HEK293 (cell line): Measurements from ENCODE around the gene C1orf52.

Experiments
- FEZF1 ChIP-seq: fragments of 450-650 bp; formaldehyde crosslinking; IDR thresholded peaks from 2 replicates; pipeline ENCODE4 v1.5.1; 2016; ENCODE audit warnings: missing biosample characterization, missing genetic modification characterization
- HOXC10 ChIP-seq: sonication (generic); formaldehyde crosslinking; IDR thresholded peaks from 2 replicates; pipeline ENCODE4 v1.8.1; 2023; ENCODE audit warnings: mild to moderate bottlenecking, missing genetic modification reagents
- KLF1 ChIP-seq: fragments of 450-650 bp; formaldehyde crosslinking; IDR thresholded peaks from 2 replicates; pipeline ENCODE4 v1.5.1; 2016; ENCODE audit warnings: missing biosample characterization, missing genetic modification characterization
- KLF10 ChIP-seq: fragments of 450-650 bp; IDR thresholded peaks from 2 replicates; pipeline ENCODE4 v1.5.1; 2018; ENCODE audit warnings: missing biosample characterization, mild to moderate bottlenecking, missing genetic modification characterization
- KLF16 ChIP-seq: fragments of 450-650 bp; formaldehyde crosslinking; IDR thresholded peaks from 2 replicates; pipeline ENCODE4 v1.5.1; 2017; ENCODE audit warnings: missing biosample characterization, missing genetic modification characterization
- KLF8 ChIP-seq: fragments of 450-650 bp; formaldehyde crosslinking; IDR thresholded peaks from 2 replicates; pipeline ENCODE4 v1.5.1; 2016; ENCODE audit warnings: missing biosample characterization, missing genetic modification characterization
- OVOL3 ChIP-seq: fragments of 450-650 bp; formaldehyde crosslinking; IDR thresholded peaks from 2 replicates; pipeline ENCODE4 v1.5.1; 2016; ENCODE audit warnings: missing biosample characterization, missing genetic modification characterization
- PRDM1 ChIP-seq: fragments of 450-650 bp; formaldehyde crosslinking; IDR thresholded peaks from 2 replicates; pipeline ENCODE4; 2016; ENCODE audit warnings: missing biosample characterization, missing genetic modification characterization
- SCRT1 ChIP-seq: fragments of 450-650 bp; formaldehyde crosslinking; IDR thresholded peaks from 2 replicates; pipeline ENCODE4 v1.5.1; 2016; ENCODE audit warnings: missing biosample characterization, missing genetic modification characterization, borderline replicate concordance
- SP3 ChIP-seq: fragments of 450-650 bp; formaldehyde crosslinking; IDR thresholded peaks from 2 replicates; pipeline ENCODE4 v1.5.1; 2016; ENCODE audit warnings: missing biosample characterization, missing genetic modification characterization
- ZBTB20 ChIP-seq: fragments of 450-650 bp; formaldehyde crosslinking; IDR thresholded peaks from 2 replicates; pipeline ENCODE4 v1.5.1; 2016; ENCODE audit warnings: missing biosample characterization, missing genetic modification characterization
- ZFP3 ChIP-seq: fragments of 450-650 bp; formaldehyde crosslinking; IDR thresholded peaks from 2 replicates; pipeline ENCODE4 v1.5.1; 2016; ENCODE audit warnings: low read depth, missing biosample characterization, missing genetic modification characterization
- ZFP69B ChIP-seq: fragments of 450-650 bp; formaldehyde crosslinking; IDR thresholded peaks from 2 replicates; pipeline ENCODE4 v1.5.1; 2016; ENCODE audit warnings: missing biosample characterization, missing genetic modification characterization
- ZNF10 ChIP-seq: fragments of 450-650 bp; formaldehyde crosslinking; IDR thresholded peaks from 2 replicates; pipeline ENCODE4 v1.5.1; 2017; ENCODE audit warnings: missing biosample characterization, missing genetic modification characterization
- ZNF19 ChIP-seq: fragments of 450-650 bp; formaldehyde crosslinking; IDR thresholded peaks from 2 replicates; pipeline ENCODE4; 2016; ENCODE audit warnings: missing biosample characterization, missing genetic modification characterization, low read depth
- ZNF202 ChIP-seq: fragments of 450-650 bp; formaldehyde crosslinking; IDR thresholded peaks from 2 replicates; pipeline ENCODE4 v1.5.1; 2016; ENCODE audit warnings: missing biosample characterization, missing genetic modification characterization, borderline replicate concordance
- ZNF266 ChIP-seq: fragments of 450-650 bp; formaldehyde crosslinking; IDR thresholded peaks from 2 replicates; pipeline ENCODE4 v1.5.1; 2016; ENCODE audit warnings: missing biosample characterization, missing genetic modification characterization, low read depth
- ZNF292 ChIP-seq: fragments of 450-650 bp; formaldehyde crosslinking; IDR thresholded peaks from 2 replicates; pipeline ENCODE4 v1.5.1; 2016; ENCODE audit warnings: low read depth, missing biosample characterization, missing genetic modification characterization, borderline replicate concordance
- ZNF335 ChIP-seq: fragments of 450-650 bp; formaldehyde crosslinking; conservative IDR thresholded peaks from 2 replicates; pipeline ENCODE4 v1.5.1; 2016; ENCODE audit warnings: missing biosample characterization, missing genetic modification characterization
- ZNF354C ChIP-seq: fragments of 450-650 bp; formaldehyde crosslinking; IDR thresholded peaks from 2 replicates; pipeline ENCODE4 v1.5.1; 2016; ENCODE audit warnings: missing biosample characterization, missing genetic modification characterization, low read depth, borderline replicate concordance
- ZNF391 ChIP-seq: fragments of 450-650 bp; formaldehyde crosslinking; IDR thresholded peaks from 2 replicates; pipeline ENCODE4 v1.5.1; 2016; ENCODE audit warnings: low read depth, missing biosample characterization, missing genetic modification characterization, borderline replicate concordance
- ZNF549 ChIP-seq: fragments of 450-650 bp; IDR thresholded peaks from 2 replicates; pipeline ENCODE4 v1.5.1; 2018; ENCODE audit warnings: missing biosample characterization, missing genetic modification characterization, mild to moderate bottlenecking, inconsistent platforms, moderate library complexity
- ZNF560 ChIP-seq: fragments of 450-650 bp; formaldehyde crosslinking; IDR thresholded peaks from 2 replicates; pipeline ENCODE4 v1.5.1; 2017; ENCODE audit warnings: missing biosample characterization, missing genetic modification characterization, borderline replicate concordance
- ZNF610 ChIP-seq: fragments of 450-650 bp; formaldehyde crosslinking; IDR thresholded peaks from 2 replicates; pipeline ENCODE4 v1.5.1; 2016; ENCODE audit warnings: missing biosample characterization, missing genetic modification characterization, borderline replicate concordance
- ZNF621 ChIP-seq: fragments of 450-650 bp; formaldehyde crosslinking; IDR thresholded peaks from 2 replicates; pipeline ENCODE4 v1.5.1; 2017; ENCODE audit warnings: missing biosample characterization, missing genetic modification characterization
- ZNF701 ChIP-seq: fragments of 450-650 bp; formaldehyde crosslinking; IDR thresholded peaks from 2 replicates; pipeline ENCODE4 v1.5.1; 2016; ENCODE audit warnings: missing biosample characterization, missing genetic modification characterization
- ZNF776 ChIP-seq: fragments of 450-650 bp; formaldehyde crosslinking; IDR thresholded peaks from 2 replicates; pipeline ENCODE4 v1.5.0; 2017; ENCODE audit warnings: missing biosample characterization, missing genetic modification characterization, borderline replicate concordance
- ZNF843 ChIP-seq: fragments of 450-650 bp; formaldehyde crosslinking; IDR thresholded peaks from 2 replicates; pipeline ENCODE4 v1.5.1; 2016; ENCODE audit warnings: missing biosample characterization, missing genetic modification characterization
- TF ChIP-seq, protein P1 (sequence below): fragments of 450-650 bp; formaldehyde crosslinking; IDR thresholded peaks from 2 replicates; pipeline ENCODE4 v1.5.1; 2016; ENCODE audit warnings: missing biosample characterization, missing genetic modification characterization
- TF ChIP-seq, protein P2 (sequence below): fragments of 450-650 bp; formaldehyde crosslinking; IDR thresholded peaks from 2 replicates; pipeline ENCODE4 v1.5.1; 2017; ENCODE audit warnings: missing biosample characterization, missing genetic modification characterization
- TF ChIP-seq, protein P3 (sequence below): fragments of 450-650 bp; formaldehyde crosslinking; IDR thresholded peaks from 2 replicates; pipeline ENCODE4 v1.5.1; 2016; ENCODE audit warnings: missing biosample characterization, missing genetic modification characterization
- TF ChIP-seq, protein P4 (sequence below): fragments of 450-650 bp; formaldehyde crosslinking; IDR thresholded peaks from 2 replicates; pipeline ENCODE4 v1.5.1; 2017; ENCODE audit warnings: missing biosample characterization, mild to moderate bottlenecking, missing genetic modification characterization, moderate library complexity
- TF ChIP-seq, protein P5 (sequence below): fragments of 450-650 bp; formaldehyde crosslinking; IDR thresholded peaks from 2 replicates; pipeline ENCODE4 v1.5.1; 2016; ENCODE audit warnings: missing biosample characterization, missing genetic modification characterization, borderline replicate concordance

C1orf52 gene

DNA sequence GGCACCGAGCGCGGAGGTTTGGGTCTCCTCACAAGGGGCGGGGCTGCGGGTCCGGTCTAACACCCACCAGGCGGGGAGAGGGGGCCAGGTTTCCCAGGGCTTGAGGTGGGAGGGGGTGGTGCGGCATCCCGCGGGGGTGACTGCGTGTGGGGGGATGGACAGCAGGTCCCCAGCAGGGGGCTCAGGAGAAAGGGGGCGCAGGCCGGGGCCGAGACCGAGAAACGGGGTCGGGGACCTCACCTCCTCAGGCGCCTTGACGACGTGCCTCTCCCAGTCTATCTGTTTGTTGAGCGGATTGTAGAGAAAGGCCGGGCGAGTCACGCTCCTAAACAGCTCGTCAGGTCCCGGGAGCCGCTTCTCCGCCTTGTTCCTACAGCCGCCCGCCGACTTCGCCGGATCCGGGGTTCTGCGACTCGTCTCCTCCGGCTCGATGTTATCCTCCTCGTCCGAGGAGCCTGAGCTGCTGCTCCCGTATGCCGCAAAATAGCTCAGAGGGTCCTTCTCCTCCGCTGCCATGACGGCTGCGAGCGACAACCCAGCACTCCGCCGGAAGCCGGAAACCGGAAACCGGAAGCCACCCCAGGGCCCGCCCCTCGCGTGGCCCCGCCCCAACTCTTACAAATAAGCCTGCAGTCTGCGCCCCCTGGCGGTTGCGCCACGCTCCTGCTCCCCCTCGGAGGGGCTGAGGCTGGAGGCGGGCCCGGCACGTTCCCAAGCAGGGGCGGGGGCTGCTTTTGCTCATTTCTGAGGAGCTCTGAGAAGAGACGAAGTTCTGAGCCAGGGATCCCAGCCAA is at the start of gene C1orf52 (continued):
- TF ChIP-seq ZNF202 (tag by site-specific recombination) = no peak
- TF ChIP-seq ZNF621 (tag by site-specific recombination) = no peak
- TF ChIP-seq ZNF266 = no peak
- TF ChIP-seq KLF16 (tag by site-specific recombination) = peak; percentile 46
- TF ChIP-seq KLF10 (tag by site-specific recombination) = no peak
- TF ChIP-seq ZFP3 (tag by site-specific recombination) = no peak
- TF ChIP-seq ZNF610 (tag by site-specific recombination) = peak; percentile 57; the same call in 1 of the 2 replicates
- TF ChIP-seq OVOL3 = peak; percentile 43; the same call in 1 of the 2 replicates
- no peak for TF ChIP-seq KLF1 (tag by site-specific recombination)
- TF ChIP-seq, protein P1, sequence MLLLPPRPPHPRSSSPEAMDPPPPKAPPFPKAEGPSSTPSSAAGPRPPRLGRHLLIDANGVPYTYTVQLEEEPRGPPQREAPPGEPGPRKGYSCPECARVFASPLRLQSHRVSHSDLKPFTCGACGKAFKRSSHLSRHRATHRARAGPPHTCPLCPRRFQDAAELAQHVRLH (tag by site-specific recombination) = peak; percentile 81
- TF ChIP-seq, protein P2, sequence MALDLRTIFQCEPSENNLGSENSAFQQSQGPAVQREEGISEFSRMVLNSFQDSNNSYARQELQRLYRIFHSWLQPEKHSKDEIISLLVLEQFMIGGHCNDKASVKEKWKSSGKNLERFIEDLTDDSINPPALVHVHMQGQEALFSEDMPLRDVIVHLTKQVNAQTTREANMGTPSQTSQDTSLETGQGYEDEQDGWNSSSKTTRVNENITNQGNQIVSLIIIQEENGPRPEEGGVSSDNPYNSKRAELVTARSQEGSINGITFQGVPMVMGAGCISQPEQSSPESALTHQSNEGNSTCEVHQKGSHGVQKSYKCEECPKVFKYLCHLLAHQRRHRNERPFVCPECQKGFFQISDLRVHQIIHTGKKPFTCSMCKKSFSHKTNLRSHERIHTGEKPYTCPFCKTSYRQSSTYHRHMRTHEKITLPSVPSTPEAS = no peak
- TF ChIP-seq ZNF701 (tag by site-specific recombination) = no peak
- no peak for TF ChIP-seq ZNF549 (tag by site-specific recombination)
- TF ChIP-seq ZNF560 (tag by site-specific recombination) = no peak
- 0 out of 2 replicates have a peak, but pooled peaks have one; percentile 29 for TF ChIP-seq ZNF843
- TF ChIP-seq ZBTB20 (tag by site-specific recombination) = peak; percentile 57; the same call in 1 of the 2 replicates
- TF ChIP-seq PRDM1 (tag by site-specific recombination) = no peak
- TF ChIP-seq, protein P3, sequence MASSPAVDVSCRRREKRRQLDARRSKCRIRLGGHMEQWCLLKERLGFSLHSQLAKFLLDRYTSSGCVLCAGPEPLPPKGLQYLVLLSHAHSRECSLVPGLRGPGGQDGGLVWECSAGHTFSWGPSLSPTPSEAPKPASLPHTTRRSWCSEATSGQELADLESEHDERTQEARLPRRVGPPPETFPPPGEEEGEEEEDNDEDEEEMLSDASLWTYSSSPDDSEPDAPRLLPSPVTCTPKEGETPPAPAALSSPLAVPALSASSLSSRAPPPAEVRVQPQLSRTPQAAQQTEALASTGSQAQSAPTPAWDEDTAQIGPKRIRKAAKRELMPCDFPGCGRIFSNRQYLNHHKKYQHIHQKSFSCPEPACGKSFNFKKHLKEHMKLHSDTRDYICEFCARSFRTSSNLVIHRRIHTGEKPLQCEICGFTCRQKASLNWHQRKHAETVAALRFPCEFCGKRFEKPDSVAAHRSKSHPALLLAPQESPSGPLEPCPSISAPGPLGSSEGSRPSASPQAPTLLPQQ = peak; percentile 70
- no peak for TF ChIP-seq HOXC10
- TF ChIP-seq SCRT1 (tag by site-specific recombination) = no peak
- peak; percentile 84 for TF ChIP-seq SP3
- TF ChIP-seq KLF8 (tag by site-specific recombination) = peak; percentile 63
- TF ChIP-seq ZNF776 (tag by site-specific recombination) = no peak
- no peak for TF ChIP-seq ZNF10 (tag by site-specific recombination)
- peak; percentile 84 for TF ChIP-seq ZFP69B (tag by site-specific recombination)
- TF ChIP-seq, protein P4, sequence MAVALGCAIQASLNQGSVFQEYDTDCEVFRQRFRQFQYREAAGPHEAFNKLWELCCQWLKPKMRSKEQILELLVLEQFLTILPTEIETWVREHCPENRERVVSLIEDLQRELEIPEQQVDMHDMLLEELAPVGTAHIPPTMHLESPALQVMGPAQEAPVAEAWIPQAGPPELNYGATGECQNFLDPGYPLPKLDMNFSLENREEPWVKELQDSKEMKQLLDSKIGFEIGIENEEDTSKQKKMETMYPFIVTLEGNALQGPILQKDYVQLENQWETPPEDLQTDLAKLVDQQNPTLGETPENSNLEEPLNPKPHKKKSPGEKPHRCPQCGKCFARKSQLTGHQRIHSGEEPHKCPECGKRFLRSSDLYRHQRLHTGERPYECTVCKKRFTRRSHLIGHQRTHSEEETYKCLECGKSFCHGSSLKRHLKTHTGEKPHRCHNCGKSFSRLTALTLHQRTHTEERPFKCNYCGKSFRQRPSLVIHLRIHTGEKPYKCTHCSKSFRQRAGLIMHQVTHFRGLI (tag by site-specific recombination) = no peak
- TF ChIP-seq, protein P5, sequence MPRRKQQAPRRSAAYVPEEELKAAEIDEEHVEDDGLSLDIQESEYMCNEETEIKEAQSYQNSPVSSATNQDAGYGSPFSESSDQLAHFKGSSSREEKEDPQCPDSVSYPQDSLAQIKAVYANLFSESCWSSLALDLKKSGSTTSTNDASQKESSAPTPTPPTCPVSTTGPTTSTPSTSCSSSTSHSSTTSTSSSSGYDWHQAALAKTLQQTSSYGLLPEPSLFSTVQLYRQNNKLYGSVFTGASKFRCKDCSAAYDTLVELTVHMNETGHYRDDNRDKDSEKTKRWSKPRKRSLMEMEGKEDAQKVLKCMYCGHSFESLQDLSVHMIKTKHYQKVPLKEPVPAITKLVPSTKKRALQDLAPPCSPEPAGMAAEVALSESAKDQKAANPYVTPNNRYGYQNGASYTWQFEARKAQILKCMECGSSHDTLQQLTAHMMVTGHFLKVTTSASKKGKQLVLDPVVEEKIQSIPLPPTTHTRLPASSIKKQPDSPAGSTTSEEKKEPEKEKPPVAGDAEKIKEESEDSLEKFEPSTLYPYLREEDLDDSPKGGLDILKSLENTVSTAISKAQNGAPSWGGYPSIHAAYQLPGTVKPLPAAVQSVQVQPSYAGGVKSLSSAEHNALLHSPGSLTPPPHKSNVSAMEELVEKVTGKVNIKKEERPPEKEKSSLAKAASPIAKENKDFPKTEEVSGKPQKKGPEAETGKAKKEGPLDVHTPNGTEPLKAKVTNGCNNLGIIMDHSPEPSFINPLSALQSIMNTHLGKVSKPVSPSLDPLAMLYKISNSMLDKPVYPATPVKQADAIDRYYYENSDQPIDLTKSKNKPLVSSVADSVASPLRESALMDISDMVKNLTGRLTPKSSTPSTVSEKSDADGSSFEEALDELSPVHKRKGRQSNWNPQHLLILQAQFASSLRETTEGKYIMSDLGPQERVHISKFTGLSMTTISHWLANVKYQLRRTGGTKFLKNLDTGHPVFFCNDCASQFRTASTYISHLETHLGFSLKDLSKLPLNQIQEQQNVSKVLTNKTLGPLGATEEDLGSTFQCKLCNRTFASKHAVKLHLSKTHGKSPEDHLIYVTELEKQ = no peak
- TF ChIP-seq ZNF391 (tag by site-specific recombination) = no peak
- peak; percentile 95 for TF ChIP-seq ZNF335 (tag by site-specific recombination)
- TF ChIP-seq FEZF1 = peak; percentile 27; the same call in 1 of the 2 replicates
- no peak for TF ChIP-seq ZNF19 (tag by site-specific recombination)
- no peak for TF ChIP-seq ZNF292
- no peak for TF ChIP-seq ZNF354C (tag by site-specific recombination)
